Measurements from ENCODE around the gene UTP4. TPM values are rescaled to one million over a fixed set of nuclear protein-coding genes. Genes with fewer than 3 reads are reported as not detected.
"Not testable (repeated sequence)": the region's sequence is repeated elsewhere in the genome, so short reads cannot be mapped to it uniquely, and the experiment has no call there.

The UTP4 gene
- total and polyA plus RNA-seq, 10 donors = 12.6 to 37.9 (median 17.1) TPM

- DNase-seq = no peak
- peaks cover 0 to 43% (median 13%) of the 10 kb centered on the region in 6 donors for H3K36me3 ChIP-seq
- intact Hi-C loops (cut with DNase I; ENCODE audit: low total_unique reads) = no loop called here
- 50 to 61% (median 53%) methylated on average over 5 of the region's 5 CpGs for WGBS, 5 donors
- H3K9me3 ChIP-seq = no peaks in the 10 kb centered on the region
- H3K4me1 ChIP-seq = peaks cover 32 to 68% (median 42%) of the 10 kb centered on the region in 6 donors
- H3K27ac ChIP-seq = peak overlapping the region in 4 of 8 donors; percentile 93 to 98 (median 95)
- peak overlapping the region; percentile 78 to 99 (median 90) for H3K4me3 ChIP-seq
- H3K27me3 ChIP-seq (replicated peaks in 1 of 7) = no peaks in the 10 kb centered on the region
- TF ChIP-seq CTCF (IDR thresholded peaks at IDR 0.05 in 8 of 11, conservative IDR thresholded peaks at IDR 0.05 in 3 of 11) (no peak), POLR2AphosphoS5 (IDR thresholded peaks at IDR 0.05) (no peak), POLR2A (IDR thresholded peaks at IDR 0.05) (no peak)
These were observed 1.0 kb downstream of the UTP4 start for GRCh38 chr16:69133373-69133954.

- intact Hi-C loops (cut with DNase I; ENCODE audit: low total_unique reads) = no loop called here
These were observed 6.2 kb downstream of the UTP4 start for GRCh38 chr16:69138608-69139007.

GRCh38 chr16:69139464-69139863 is 7.0 kb downstream of the UTP4 start:
- Histone ChIP-seq H3K36me3 (peaks cover 0 to 96% (median 69%) of the 10 kb centered on the region in 6 donors), H3K4me1 (peaks cover 0 to 16% (median under 1%) of the 10 kb centered on the region in 6 donors)
- DNase-seq; H3K9me3 ChIP-seq; H3K27ac ChIP-seq; intact Hi-C loops (cut with DNase I; ENCODE audit: low total_unique reads); H3K4me3 ChIP-seq; H3K27me3 ChIP-seq (replicated peaks in 1 of 7): not testable (repeated sequence)
- 91 to 97% (median 95%) methylated on average over 7 of the region's 7 CpGs for WGBS, 5 donors

More at GRCh38 chr16:69138608-69139007, 6.2 kb downstream of the UTP4 start:
- Histone ChIP-seq H3K27me3 (replicated peaks in 1 of 7) (no peaks in the 10 kb centered on the region), H3K4me3 (no peak overlapping the region), H3K36me3 (peaks cover 0 to 87% (median 60%) of the 10 kb centered on the region in 6 donors), H3K27ac (no peak overlapping the region), H3K4me1 (peaks cover 3 to 24% (median 8%) of the 10 kb centered on the region in 6 donors), H3K9me3 (no peaks in the 10 kb centered on the region)
- WGBS, 5 donors = 90 to 98% (median 92%) methylated on average over 2 of the region's 2 CpGs
- no peak for DNase-seq
- TF ChIP-seq POLR2A (IDR thresholded peaks at IDR 0.05) (no peak), POLR2AphosphoS5 (IDR thresholded peaks at IDR 0.05) (no peak), CTCF (IDR thresholded peaks at IDR 0.05 in 8 of 11, conservative IDR thresholded peaks at IDR 0.05 in 3 of 11) (no peak)

GRCh38 chr16:69141014-69141413 is 8.6 kb downstream of the UTP4 start:
- Histone ChIP-seq H3K36me3 (peaks cover 0 to 100% (median 83%) of the 10 kb centered on the region in 6 donors), H3K27me3 (replicated peaks in 1 of 7) (no peaks in the 10 kb centered on the region), H3K27ac (no peak overlapping the region), H3K9me3 (no peaks in the 10 kb centered on the region), H3K4me1 (peaks cover 0 to 1% (median 0%) of the 10 kb centered on the region in 6 donors), H3K4me3 (no peak overlapping the region)
- WGBS, 5 donors = 93 to 95% (median 94%) methylated on average over 5 of the region's 5 CpGs
- intact Hi-C loops (cut with DNase I; ENCODE audit: low total_unique reads) = no loop called here
- no peak for DNase-seq
- no peak for TF ChIP-seq CTCF (IDR thresholded peaks at IDR 0.05 in 8 of 11, conservative IDR thresholded peaks at IDR 0.05 in 3 of 11)
- TF ChIP-seq POLR2AphosphoS5 (IDR thresholded peaks at IDR 0.05) = no peak
- no peak for TF ChIP-seq POLR2A (IDR thresholded peaks at IDR 0.05)
